Tibial artery (tissue), 4 donors: Measurements from ENCODE around the gene ZNF394.

ENCODE experiments used
- DNase-seq, 2 donors: peaks; one replicate each; pipeline ENCODE4 v3.0.0-alpha.2; 2019
- H3K27ac ChIP-seq, 2 donors: fragments of 200-600 bp; sonication (generic) in 1 of 2; 1 replicate in 1 of 2; 2 replicates in 1 of 2; pipeline ENCODE4 v1.5.1; 2018 to 2019; ENCODE audit warnings: mild to moderate bottlenecking in 1 of 2
- H3K27me3 ChIP-seq, 2 donors: fragments of 200-600 bp; sonication (generic) in 1 of 2; one replicate each; pipeline versions ENCODE4 v1.5.1 to v1.6.0; 2016 to 2019
- H3K36me3 ChIP-seq, 3 donors: fragments of 200-600 bp; sonication (generic) in 2 of 3; one replicate each; pipeline ENCODE4 v1.5.1; 2016 to 2019; ENCODE audit warnings: mild to moderate bottlenecking in 2 of 3
- H3K4me1 ChIP-seq, 4 donors: fragments of 200-600 bp; sonication (generic) in 2 of 4; 1 replicate in 3 of 4; 2 replicates in 1 of 4; pipeline ENCODE4 v1.5.1; 2016 to 2019
- H3K4me3 ChIP-seq, 2 donors: fragments of 200-600 bp; sonication (generic) in 1 of 2; 1 replicate in 1 of 2; 2 replicates in 1 of 2; pipeline ENCODE4 v1.5.1; 2018 to 2019; ENCODE audit warnings: mild to moderate bottlenecking in 2 of 2
- H3K9me3 ChIP-seq, 3 donors: fragments of 200-600 bp; sonication (generic) in 1 of 3; one replicate each; pipeline ENCODE4 v1.5.1; 2016 to 2019
- intact Hi-C: fragments of 100-400 bp; cut with DNase I; formaldehyde crosslinking; loops from one replicate; pipeline ENCODE4 v1.15.0; 2023; ENCODE audit warnings: low total_unique reads
- TF ChIP-seq, protein P1 (sequence below), 2 experiments: fragments of 200-600 bp in 1 of 2; fragments of 450-650 bp in 1 of 2; IDR thresholded peaks; one replicate each; pipeline ENCODE4 v1.5.1; 2017 to 2019; ENCODE audit warnings: antibody characterized with exemption in 2 of 2, mild to moderate bottlenecking in 1 of 2, moderate library complexity in 1 of 2

Gene ZNF394

DNA sequence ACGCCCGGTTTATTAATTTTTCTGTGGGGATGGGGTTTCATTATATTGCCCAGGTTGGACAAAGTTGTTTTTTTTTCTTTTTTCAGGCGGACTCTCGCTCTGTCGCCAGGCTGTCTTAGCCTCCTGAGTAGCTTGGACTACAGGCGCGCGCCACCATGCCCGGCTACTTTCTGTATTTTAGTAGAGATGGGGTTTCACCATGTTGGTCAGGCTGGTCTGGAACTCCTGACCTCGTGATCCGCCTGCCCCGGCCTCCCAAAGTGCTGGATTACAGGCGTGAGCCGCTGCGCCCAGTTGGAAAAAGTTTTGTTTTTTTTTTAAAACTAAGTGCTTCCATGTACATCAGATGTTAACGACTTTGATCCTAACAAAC, 542 bp upstream of the ZNF394 start:
- Histone ChIP-seq H3K4me3 (peak overlapping the region; percentile 90 to 96), H3K36me3 (peaks cover 12 to 30% (median 29%) of the 10 kb centered on the region in 3 donors), H3K4me1 (peaks cover 0 to 39% (median 28%) of the 10 kb centered on the region in 4 donors), H3K27me3 (no peaks in the 10 kb centered on the region), H3K27ac (peak overlapping the region; percentile 95 to 97), H3K9me3 (no peaks in the 10 kb centered on the region)
- intact Hi-C loops: loop anchor here (5.0 kb wide), 2 partner anchors 33 to 57 kb away; partner anchors contain the start of genes ATP5MF and ZNF655
- TF ChIP-seq, protein P1, sequence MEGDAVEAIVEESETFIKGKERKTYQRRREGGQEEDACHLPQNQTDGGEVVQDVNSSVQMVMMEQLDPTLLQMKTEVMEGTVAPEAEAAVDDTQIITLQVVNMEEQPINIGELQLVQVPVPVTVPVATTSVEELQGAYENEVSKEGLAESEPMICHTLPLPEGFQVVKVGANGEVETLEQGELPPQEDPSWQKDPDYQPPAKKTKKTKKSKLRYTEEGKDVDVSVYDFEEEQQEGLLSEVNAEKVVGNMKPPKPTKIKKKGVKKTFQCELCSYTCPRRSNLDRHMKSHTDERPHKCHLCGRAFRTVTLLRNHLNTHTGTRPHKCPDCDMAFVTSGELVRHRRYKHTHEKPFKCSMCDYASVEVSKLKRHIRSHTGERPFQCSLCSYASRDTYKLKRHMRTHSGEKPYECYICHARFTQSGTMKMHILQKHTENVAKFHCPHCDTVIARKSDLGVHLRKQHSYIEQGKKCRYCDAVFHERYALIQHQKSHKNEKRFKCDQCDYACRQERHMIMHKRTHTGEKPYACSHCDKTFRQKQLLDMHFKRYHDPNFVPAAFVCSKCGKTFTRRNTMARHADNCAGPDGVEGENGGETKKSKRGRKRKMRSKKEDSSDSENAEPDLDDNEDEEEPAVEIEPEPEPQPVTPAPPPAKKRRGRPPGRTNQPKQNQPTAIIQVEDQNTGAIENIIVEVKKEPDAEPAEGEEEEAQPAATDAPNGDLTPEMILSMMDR (IDR thresholded peaks at IDR 0.05): no peak
- DNase-seq: peak in 1 of 2 donors; percentile 61

DNA sequence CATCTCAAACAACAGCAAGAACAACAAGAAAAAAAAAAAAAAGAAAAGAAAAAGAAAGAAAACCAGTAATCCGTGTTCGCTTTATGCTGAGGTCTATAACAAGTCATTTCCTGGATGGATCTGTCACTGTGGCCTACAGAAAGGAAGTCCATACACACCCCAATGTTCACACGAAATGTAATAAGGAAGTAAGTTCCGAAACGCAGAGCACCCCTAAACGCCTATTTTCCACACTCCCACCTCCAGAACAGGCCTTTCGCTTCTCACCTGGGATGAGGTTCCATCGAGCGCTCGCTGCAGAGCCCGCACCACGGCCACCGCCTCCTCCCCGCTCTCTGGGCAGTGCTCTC, 735 bp downstream of the ZNF394 start:
- H3K4me3 ChIP-seq: peak overlapping the region; percentile 90 to 96
- no peaks in the 10 kb centered on the region for H3K27me3 ChIP-seq
- intact Hi-C loops: no loop called here
- H3K9me3 ChIP-seq: peaks cover 0 to 8% (median 7%) of the 10 kb centered on the region in 3 donors
- peaks cover 24 to 42% (median 41%) of the 10 kb centered on the region in 3 donors for H3K36me3 ChIP-seq
- H3K27ac ChIP-seq: peak overlapping the region; percentile 95 to 97
- no peak for DNase-seq
- TF ChIP-seq, protein P1 (IDR thresholded peaks at IDR 0.05): no peak
- peaks cover 0 to 36% (median 26%) of the 10 kb centered on the region in 4 donors for H3K4me1 ChIP-seq

DNA sequence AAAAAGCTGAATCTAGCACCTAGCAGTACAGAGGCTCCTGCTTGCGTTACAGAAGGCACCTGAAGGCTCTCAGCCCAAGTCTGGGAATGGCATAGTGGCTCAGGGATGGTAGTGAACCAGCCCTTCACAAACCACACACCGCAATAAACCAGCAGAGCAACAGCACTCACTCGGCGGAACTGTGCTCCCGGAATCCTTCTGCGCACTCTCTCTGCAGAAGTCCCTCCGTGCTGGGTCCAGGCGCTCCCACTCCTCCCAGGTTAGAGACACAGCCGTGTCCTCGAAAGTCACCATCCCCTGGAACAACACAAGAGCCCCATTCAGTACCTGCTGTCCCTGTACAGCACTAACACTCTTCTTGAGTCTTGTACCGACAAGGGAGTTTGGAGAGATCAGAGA, 1.5 kb downstream of the ZNF394 start:
- H3K27me3 ChIP-seq: no peaks in the 10 kb centered on the region
- peaks cover 32 to 50% (median 50%) of the 10 kb centered on the region in 3 donors for H3K36me3 ChIP-seq
- peak overlapping the region; percentile 90 to 96 for H3K4me3 ChIP-seq
- intact Hi-C loops: no loop called here
- TF ChIP-seq, protein P1 (IDR thresholded peaks at IDR 0.05): no peak
- H3K9me3 ChIP-seq: peaks cover 0 to 16% (median 15%) of the 10 kb centered on the region in 3 donors
- peaks cover 0 to 29% (median 23%) of the 10 kb centered on the region in 4 donors for H3K4me1 ChIP-seq
- DNase-seq: peak in 1 of 2 donors; percentile 48
- peak overlapping the region; percentile 95 to 97 for H3K27ac ChIP-seq

DNA sequence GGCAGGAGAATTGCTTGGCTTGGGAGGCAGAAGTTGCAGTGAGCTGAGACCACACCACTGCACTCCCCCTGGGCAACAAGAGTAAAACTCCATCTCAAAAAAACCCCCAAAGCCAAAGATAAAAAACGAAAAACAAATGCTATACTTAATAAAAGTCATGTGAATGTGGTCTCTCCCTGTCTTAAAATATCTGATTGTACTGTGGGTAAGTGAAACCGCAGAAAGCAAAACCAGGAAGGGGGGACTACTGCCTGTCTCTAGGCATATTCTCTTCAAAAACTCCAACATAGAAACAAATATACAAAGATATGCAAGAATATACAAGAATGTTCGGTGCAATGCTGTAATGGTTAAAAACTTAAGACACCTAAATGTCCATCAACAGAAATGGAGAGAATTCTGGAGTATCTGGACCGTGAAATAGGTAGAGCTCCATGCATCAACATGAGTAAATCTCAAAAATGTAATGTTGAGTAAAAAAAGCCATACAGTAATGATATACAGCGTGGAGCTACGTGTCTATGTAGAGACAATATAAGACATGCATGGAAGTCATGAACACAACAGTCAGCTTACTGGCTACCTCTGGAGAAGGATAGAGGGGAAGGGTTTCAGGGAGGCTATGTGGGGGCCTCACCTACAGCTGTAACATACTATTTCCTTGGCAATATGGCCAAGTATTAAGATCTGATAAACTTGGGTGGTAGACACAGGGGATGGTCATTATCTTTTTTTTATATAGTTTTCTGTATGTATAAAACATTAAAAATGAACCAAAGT, 2.1 kb downstream of the ZNF394 start:
- TF ChIP-seq, protein P1 (IDR thresholded peaks at IDR 0.05): no peak
- Histone ChIP-seq H3K36me3 (peaks cover 38 to 56% (median 55%) of the 10 kb centered on the region in 3 donors), H3K27me3 (no peaks in the 10 kb centered on the region), H3K9me3 (peaks cover 0 to 22% (median 20%) of the 10 kb centered on the region in 3 donors), H3K4me3 (peak overlapping the region; percentile 90 to 96), H3K4me1 (peaks cover 0 to 29% (median 23%) of the 10 kb centered on the region in 4 donors), H3K27ac (no peak overlapping the region)
- DNase-seq: no peak
- intact Hi-C loops: no loop called here

DNA sequence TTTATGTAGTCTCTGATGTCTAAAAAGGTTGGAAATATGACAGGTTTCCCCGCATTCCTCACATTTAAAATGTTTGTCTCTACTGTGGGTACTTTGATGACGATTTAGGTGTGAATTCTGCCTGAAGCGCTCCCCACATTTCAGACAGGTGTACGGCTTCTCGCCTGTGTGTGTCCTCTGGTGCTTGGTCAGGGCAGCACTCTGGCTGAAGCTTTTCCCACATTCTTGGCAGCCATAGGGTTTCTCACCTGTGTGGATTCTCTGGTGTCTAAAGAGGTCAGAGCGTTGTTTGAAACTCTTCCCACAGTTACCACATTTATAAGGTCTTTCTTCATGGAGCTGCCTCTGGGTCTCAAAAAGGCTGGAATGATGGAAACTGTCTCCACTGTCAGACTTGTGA, 6.3 kb downstream of the ZNF394 start:
- peaks cover 49 to 75% (median 66%) of the 10 kb centered on the region in 3 donors for H3K36me3 ChIP-seq
- TF ChIP-seq, protein P1 (IDR thresholded peaks at IDR 0.05): no peak
- H3K4me1 ChIP-seq: peaks cover 0 to 17% (median 16%) of the 10 kb centered on the region in 4 donors
- H3K4me3 ChIP-seq: no peak overlapping the region
- H3K9me3 ChIP-seq: peaks cover 0 to 22% (median 20%) of the 10 kb centered on the region in 3 donors
- no peak overlapping the region for H3K27ac ChIP-seq
- H3K27me3 ChIP-seq: no peaks in the 10 kb centered on the region
- intact Hi-C loops: no loop called here
- no peak for DNase-seq
